HL-60/S4 treated with retinoic acid at 250 ng/mL for 4 days and 3 days (cell line): ENCODE measurements around the gene GAS6.

Experiments
- in situ Hi-C: fragments of 300-500 bp; cut with MboI; formaldehyde crosslinking; loops from 2 replicates; pipeline ENCODE4 v1.7.0; 2022; ENCODE audit warnings: low sequenced_read_pairs

The GAS6 gene

GRCh38 chr13:113854238-113855011 lies 9.5 kb downstream of the GAS6 start:
- in situ Hi-C loops, result no loop called here

- in situ Hi-C loops, result no loop called here
These were observed 10.2 kb downstream of the GAS6 start for GRCh38 chr13:113853518-113854237.

GRCh38 chr13:113852536-113853517 lies 11.0 kb downstream of the GAS6 start:
- in situ Hi-C loops, result no loop called here

GRCh38 chr13:113851826-113852535 lies 11.9 kb downstream of the GAS6 start:
- in situ Hi-C loops, result no loop called here

GRCh38 chr13:113851480-113851803 lies 12.4 kb downstream of the GAS6 start:
- in situ Hi-C loops, result no loop called here

DNA sequence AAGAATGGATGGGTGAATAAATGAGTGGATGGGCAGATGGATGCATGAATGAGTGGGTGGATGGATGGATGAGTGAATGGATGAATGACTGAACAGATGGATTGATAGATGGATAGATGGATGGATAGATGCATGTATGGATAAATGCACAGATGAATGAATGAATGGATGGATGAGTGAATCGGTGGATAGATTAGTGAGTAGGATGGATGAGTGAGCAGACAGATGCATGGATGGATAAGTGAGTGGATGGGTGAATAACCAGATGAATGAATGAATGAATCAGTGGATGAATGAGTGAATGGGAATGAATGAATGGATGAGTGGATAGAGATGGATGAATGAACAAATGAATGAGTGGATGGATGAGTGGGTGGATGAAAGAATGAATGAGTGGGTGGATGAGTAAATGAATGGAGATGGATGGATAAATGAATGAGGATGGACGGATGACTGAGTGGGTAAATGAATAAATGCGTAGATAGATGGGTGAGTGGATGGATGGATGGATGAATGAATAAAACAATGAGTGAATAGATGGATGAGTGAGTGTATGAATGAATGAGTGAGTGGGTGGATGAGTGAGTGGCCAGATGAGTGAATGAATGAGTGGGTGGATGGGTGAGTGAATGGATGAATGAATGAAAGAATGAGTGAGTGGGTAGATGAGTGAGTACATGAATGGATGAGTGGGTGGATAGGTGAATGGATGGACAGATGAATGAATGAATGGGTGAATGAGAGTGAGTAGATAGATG lies 13.0 kb downstream of the GAS6 start:
- in situ Hi-C loops, result no loop called here

- in situ Hi-C loops, result no loop called here
These were observed 13.7 kb downstream of the GAS6 start for GRCh38 chr13:113849981-113850721.

- in situ Hi-C loops, result no loop called here
These were observed 14.3 kb downstream of the GAS6 start for GRCh38 chr13:113849546-113849945.

- in situ Hi-C loops, result no loop called here
These were observed 15.2 kb downstream of the GAS6 start for GRCh38 chr13:113848431-113849260.

- in situ Hi-C loops, result no loop called here
These were observed 15.9 kb downstream of the GAS6 start for GRCh38 chr13:113848020-113848419.

- in situ Hi-C loops, result no loop called here
These were observed 17.1 kb downstream of the GAS6 start for GRCh38 chr13:113846636-113847318.

- in situ Hi-C loops, result no loop called here
These were observed 17.9 kb downstream of the GAS6 start for GRCh38 chr13:113845723-113846635.

DNA sequence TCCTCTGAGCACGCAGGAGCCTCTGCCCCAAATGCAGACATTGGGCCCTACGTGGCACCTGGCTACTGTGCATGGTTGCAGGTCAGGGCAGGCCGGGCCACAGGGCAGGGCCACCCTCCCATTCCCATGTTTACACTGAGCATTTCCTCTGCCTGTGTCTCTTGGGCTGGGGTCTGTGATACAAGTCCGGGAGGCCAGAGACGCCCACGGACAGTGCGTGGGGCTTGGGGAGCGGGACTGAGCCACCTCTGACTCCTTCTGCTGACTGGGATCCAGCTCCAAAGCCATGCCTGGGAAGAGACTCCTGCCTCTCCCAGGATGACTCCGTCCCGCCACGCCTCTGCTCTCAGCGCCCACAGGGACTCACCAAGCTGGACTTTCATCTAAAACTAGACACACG lies 18.8 kb downstream of the GAS6 start:
- in situ Hi-C loops, result no loop called here

DNA sequence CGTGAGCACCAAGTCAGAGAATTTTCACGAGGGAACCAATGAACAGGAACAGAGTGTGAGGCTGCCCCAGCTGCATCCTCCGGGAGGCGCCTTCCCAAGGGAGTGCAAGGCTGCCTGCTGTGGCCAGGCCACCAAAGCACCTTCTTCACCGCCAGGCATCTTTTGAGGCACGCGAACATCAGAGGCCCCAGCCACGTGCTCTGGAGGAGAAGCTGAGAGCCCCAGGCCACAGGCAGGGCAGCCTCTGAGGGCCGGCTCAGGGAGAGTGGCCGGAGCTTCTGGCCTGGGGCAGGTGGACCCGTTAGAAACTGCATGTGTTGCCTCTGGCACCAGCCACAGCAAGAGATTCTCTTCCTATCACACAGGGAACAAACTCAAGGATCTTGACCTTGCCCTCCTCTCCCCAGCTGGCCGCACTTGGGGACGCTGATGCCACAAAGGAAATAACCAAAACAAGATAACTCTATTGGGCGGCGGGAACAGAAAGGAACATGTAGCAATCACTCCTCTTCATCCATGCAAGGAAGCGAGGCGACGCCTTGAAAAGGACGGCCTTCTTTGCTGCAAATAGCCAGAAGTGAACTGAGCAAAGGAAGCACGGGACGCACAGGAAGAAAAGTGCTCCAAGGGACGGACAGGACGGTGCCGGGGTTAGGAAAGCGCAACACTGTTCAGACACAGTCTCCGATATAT lies 19.9 kb downstream of the GAS6 start:
- in situ Hi-C loops, result no loop called here

GRCh38 chr13:113843063-113843654 lies 20.7 kb downstream of the GAS6 start:
- in situ Hi-C loops, result no loop called here
